PC-9 (cell line): ENCODE results near the gene PACRG. TPM values are rescaled to one million over a fixed set of nuclear protein-coding genes. Genes with fewer than 3 reads are reported as not detected.

Experiments
- BruUV-seq: library from RNA; stranded (reverse); fragments of 400-500 nt; replicated peaks from 2 replicates; lab custom pipeline; 2021; lab: Mats Ljungman, UMichigan
- CTCF ChIA-PET: fragments of 300-600 bp; sonication (Branson Sonifier 250); formaldehyde crosslinking; loops from one replicate; lab custom pipeline; 2022; ENCODE audit warnings: antibody characterized with exemption; lab: Charles Lee
- POLR2A ChIA-PET: fragments of 300-600 bp; sonication (Branson Sonifier 250); formaldehyde crosslinking; loops from one replicate; lab custom pipeline; 2022; ENCODE audit warnings: antibody characterized with exemption; ENCODE audit not compliant: unreplicated experiment; lab: Charles Lee
- DNase-seq, 2 experiments: peaks; one replicate each; pipeline versions ENCODE4 v3.0.0 to v3.0.0-alpha.2; 2015 to 2022; ENCODE audit warnings: mixed read lengths in 1 of 2
- H2AFZ ChIP-seq: fragments of 200-600 bp; sonication (generic); 2 replicates; pipeline ENCODE4 v1.8.1; 2017; ENCODE audit warnings: antibody characterized with exemption
- H3F3A ChIP-seq: fragments of 200-600 bp; sonication (generic); 2 replicates; pipeline ENCODE4 v1.8.1; 2017; ENCODE audit warnings: antibody characterized with exemption, mild to moderate bottlenecking, low read depth; ENCODE audit not compliant: insufficient read depth
- H3K27ac ChIP-seq: fragments of 200-600 bp; sonication (generic); 2 replicates; pipeline ENCODE4 v1.6.1; 2016; ENCODE audit warnings: mixed run types
- H3K27me3 ChIP-seq: fragments of 200-600 bp; sonication (generic); 2 replicates; pipeline ENCODE4 v1.6.1; 2016; ENCODE audit warnings: low read depth, mixed run types; ENCODE audit not compliant: insufficient read depth
- H3K36me3 ChIP-seq: fragments of 200-600 bp; sonication (generic); 2 replicates; pipeline ENCODE4 v1.6.1; 2016; ENCODE audit warnings: low read depth, mixed run types
- H3K4me1 ChIP-seq: fragments of 200-600 bp; sonication (generic); replicated peaks from 2 replicates; pipeline ENCODE4 v1.6.1; 2016; ENCODE audit warnings: mixed run types; ENCODE audit not compliant: insufficient read depth
- H3K4me2 ChIP-seq: fragments of 200-600 bp; sonication (generic); 2 replicates; pipeline ENCODE4 v1.6.1; 2017; ENCODE audit warnings: mixed run types
- H3K4me3 ChIP-seq: fragments of 200-600 bp; sonication (generic); 2 replicates; pipeline ENCODE4 v1.6.1; 2016; ENCODE audit warnings: mixed run types
- H3K79me2 ChIP-seq: fragments of 200-600 bp; sonication (generic); 2 replicates; pipeline ENCODE4 v1.6.1; 2017; ENCODE audit warnings: low read depth, mixed run types
- H3K9me2 ChIP-seq: fragments of 200-600 bp; sonication (generic); 2 replicates; pipeline ENCODE4 v1.8.1; 2017; ENCODE audit warnings: mild to moderate bottlenecking; ENCODE audit not compliant: insufficient read depth
- H3K9me3 ChIP-seq: fragments of 200-600 bp; sonication (generic); 2 replicates; pipeline ENCODE4 v1.8.1; 2016; ENCODE audit warnings: low read depth; ENCODE audit not compliant: insufficient read depth
- H4K20me1 ChIP-seq: fragments of 200-600 bp; sonication (generic); 2 replicates; pipeline ENCODE4 v1.8.1; 2017; ENCODE audit not compliant: insufficient read depth
- EZH2 ChIP-seq: fragments of 200-600 bp; sonication (generic); IDR thresholded peaks from 2 replicates; pipeline ENCODE4 v1.8.0; 2017; ENCODE audit warnings: antibody characterized with exemption, low read depth
- intact Hi-C: fragments of 100-400 bp; cut with micrococcal nuclease; formaldehyde crosslinking; loops from one replicate; pipeline ENCODE4 v1.10.0; 2022; ENCODE audit not compliant: unreplicated experiment
- total RNA-seq: library from RNA; stranded (reverse); gene quantifications from 2 replicates; pipeline ENCODE4 v1.2.3, GENCODE V29; 2021
- TF ChIP-seq, protein P1 (sequence below): fragments of 200-600 bp; sonication (generic); conservative IDR thresholded peaks from 2 replicates; pipeline ENCODE4 v1.6.1; 2017; ENCODE audit warnings: mixed run types, antibody characterized with exemption, mild to moderate bottlenecking, moderate library complexity

Gene PACRG
- total RNA-seq, 1 experiment from 2014 or later, result not detected

DNA sequence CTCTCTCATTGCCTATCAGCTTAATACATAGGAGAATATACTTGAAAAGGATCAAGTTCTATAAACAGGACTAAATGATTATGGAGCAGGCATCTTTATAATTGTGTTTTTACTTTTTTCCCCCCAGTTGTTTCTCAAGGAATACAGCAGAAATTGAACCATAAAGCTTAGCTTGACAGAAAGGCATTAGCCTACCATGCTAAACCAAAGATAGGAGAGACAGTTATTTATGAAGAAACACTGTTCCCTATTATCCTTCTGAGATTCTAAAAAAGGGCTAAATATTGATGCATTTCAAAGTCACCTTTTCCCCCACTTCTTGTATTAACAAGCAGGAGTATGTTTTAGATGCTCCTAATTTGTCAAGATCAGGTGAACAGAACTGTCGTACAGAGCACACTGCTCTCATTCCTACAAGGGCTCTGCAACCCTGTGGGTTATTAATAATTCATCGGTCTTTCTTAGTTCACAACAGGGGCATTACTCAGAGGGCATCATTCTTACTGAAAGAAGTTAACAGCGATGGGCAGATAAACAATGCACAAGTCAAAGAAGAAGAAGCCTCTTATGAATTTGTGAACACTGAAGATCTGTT is 38.9 kb upstream of the PACRG start:
- Histone ChIP-seq H2AFZ (no peak overlapping the region), H3K4me3 (no peak overlapping the region), H3K9me3 (no peaks in the 10 kb centered on the region), H3K27me3 (no peaks in the 10 kb centered on the region), H3K4me2 (no peak overlapping the region), H3K9me2 (no peaks in the 10 kb centered on the region), H3K4me1 (no peaks in the 10 kb centered on the region), H3K79me2 (no peaks in the 10 kb centered on the region), H3K27ac (no peak overlapping the region), H3F3A (no peaks in the 10 kb centered on the region), H4K20me1 (no peaks in the 10 kb centered on the region), H3K36me3 (no peaks in the 10 kb centered on the region)
- ChIA-PET CTCF (no interaction called here), POLR2A (no interaction called here)
- no peak for TF ChIP-seq EZH2
- TF ChIP-seq, protein P1, sequence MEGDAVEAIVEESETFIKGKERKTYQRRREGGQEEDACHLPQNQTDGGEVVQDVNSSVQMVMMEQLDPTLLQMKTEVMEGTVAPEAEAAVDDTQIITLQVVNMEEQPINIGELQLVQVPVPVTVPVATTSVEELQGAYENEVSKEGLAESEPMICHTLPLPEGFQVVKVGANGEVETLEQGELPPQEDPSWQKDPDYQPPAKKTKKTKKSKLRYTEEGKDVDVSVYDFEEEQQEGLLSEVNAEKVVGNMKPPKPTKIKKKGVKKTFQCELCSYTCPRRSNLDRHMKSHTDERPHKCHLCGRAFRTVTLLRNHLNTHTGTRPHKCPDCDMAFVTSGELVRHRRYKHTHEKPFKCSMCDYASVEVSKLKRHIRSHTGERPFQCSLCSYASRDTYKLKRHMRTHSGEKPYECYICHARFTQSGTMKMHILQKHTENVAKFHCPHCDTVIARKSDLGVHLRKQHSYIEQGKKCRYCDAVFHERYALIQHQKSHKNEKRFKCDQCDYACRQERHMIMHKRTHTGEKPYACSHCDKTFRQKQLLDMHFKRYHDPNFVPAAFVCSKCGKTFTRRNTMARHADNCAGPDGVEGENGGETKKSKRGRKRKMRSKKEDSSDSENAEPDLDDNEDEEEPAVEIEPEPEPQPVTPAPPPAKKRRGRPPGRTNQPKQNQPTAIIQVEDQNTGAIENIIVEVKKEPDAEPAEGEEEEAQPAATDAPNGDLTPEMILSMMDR, result no peak
- intact Hi-C loops, result no loop called here
- no TSS peak for BruUV-seq
- no peak for DNase-seq

DNA sequence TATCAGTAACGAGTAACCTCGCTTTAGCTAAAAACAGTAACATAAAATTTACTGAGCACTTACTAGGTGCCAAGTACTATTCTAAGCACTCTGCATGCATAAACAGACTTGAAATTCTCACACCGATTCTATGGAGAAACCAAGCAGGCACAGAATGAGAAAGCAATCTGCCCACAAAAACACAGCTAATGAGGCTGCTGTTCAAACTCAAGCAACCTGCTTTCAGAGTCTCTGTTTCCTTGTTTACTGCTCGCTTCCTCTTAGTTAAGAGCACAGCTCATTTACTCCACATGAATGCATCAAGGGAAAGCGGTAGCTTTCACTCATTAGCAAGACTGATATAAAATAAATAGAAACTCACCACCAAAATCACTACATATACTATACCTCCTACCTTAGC is 37.6 kb upstream of the PACRG start:
- Histone ChIP-seq H3K79me2 (no peaks in the 10 kb centered on the region), H3K27me3 (no peaks in the 10 kb centered on the region), H3K9me2 (no peaks in the 10 kb centered on the region; the same call in 1 of the 2 replicates), H3K4me1 (no peaks in the 10 kb centered on the region), H3K36me3 (no peaks in the 10 kb centered on the region), H3K4me3 (no peak overlapping the region), H3K27ac (no peak overlapping the region), H3F3A (no peaks in the 10 kb centered on the region), H3K9me3 (no peaks in the 10 kb centered on the region), H2AFZ (no peak overlapping the region), H4K20me1 (no peaks in the 10 kb centered on the region; the same call in 1 of the 2 replicates), H3K4me2 (no peak overlapping the region)
- intact Hi-C loops, result no loop called here
- TF ChIP-seq EZH2, result no peak
- TF ChIP-seq, protein P1, result no peak
- no peak for DNase-seq
- no TSS peak for BruUV-seq
- ChIA-PET POLR2A (no interaction called here), CTCF (no interaction called here)

DNA sequence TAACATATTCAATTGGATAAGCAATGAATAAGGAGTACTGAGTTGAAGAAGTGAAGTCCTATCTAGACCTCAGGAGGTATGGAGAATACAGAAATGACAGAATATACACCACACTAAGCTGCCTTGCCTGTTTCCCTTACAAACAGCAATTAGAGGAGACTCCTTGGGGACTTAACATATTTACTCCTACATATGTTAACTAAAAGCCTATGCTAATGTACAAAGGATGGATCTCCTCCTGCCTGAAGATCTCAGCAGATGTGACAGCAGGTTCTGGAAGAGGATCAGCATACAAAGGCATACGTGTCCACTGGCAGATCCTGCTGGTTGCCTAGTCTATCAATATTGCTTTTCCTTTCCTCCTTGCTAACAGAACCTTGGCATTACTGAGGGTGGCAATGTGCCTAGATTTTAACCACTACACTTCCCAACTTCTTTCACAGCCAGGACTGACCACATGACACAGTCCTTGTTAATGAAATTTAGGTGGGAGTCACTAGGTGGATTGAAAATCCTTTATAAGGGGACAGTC is 29.8 kb upstream of the PACRG start:
- Histone ChIP-seq H3K9me3 (no peaks in the 10 kb centered on the region), H3K27me3 (no peaks in the 10 kb centered on the region), H2AFZ (no peak overlapping the region), H3K9me2 (no peaks in the 10 kb centered on the region; the same call in 1 of the 2 replicates), H3F3A (no peaks in the 10 kb centered on the region), H3K27ac (no peak overlapping the region), H4K20me1 (no peaks in the 10 kb centered on the region; the same call in 1 of the 2 replicates), H3K4me1 (no peaks in the 10 kb centered on the region), H3K4me3 (no peak overlapping the region), H3K4me2 (no peak overlapping the region), H3K79me2 (no peaks in the 10 kb centered on the region), H3K36me3 (no peaks in the 10 kb centered on the region)
- intact Hi-C loops, result no loop called here
- BruUV-seq, result no TSS peak
- ChIA-PET CTCF (no interaction called here), POLR2A (no interaction called here)
- DNase-seq, result no peak
- TF ChIP-seq EZH2, result no peak
- TF ChIP-seq, protein P1, result no peak
